GM12873 (cell line): ENCODE results near the gene TNS3.

Experiments used
- TF ChIP-seq, protein P1 (sequence below): IDR thresholded peaks from 2 replicates; pipeline ENCODE4 v1.5.1; 2012; ENCODE audit warnings: low read depth, mild to moderate bottlenecking, moderate library complexity, low read length, control low read depth; ENCODE audit not compliant: insufficient read depth; ENCODE audit errors: missing control alignments

TNS3 gene

DNA sequence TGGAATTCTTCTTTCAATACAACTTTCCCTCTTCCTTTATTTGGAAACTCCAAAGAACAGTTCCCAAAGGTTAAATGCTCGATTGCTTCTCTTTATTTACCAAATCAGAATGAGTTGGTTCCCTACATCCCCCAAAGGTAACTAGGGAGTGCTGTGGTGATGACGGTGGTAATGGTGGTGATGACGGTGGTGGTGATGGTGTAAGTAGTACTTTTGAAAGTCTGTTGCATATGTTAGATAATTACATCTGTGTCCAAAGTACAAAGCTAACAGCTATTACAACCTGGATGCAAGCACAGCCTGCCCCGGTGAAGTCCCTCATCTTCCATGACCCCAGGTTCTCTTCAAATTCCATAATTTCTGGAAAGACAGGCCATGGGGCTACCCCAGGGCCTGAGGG, 115.1 kb downstream of the TNS3 start:
- TF ChIP-seq, protein P1, sequence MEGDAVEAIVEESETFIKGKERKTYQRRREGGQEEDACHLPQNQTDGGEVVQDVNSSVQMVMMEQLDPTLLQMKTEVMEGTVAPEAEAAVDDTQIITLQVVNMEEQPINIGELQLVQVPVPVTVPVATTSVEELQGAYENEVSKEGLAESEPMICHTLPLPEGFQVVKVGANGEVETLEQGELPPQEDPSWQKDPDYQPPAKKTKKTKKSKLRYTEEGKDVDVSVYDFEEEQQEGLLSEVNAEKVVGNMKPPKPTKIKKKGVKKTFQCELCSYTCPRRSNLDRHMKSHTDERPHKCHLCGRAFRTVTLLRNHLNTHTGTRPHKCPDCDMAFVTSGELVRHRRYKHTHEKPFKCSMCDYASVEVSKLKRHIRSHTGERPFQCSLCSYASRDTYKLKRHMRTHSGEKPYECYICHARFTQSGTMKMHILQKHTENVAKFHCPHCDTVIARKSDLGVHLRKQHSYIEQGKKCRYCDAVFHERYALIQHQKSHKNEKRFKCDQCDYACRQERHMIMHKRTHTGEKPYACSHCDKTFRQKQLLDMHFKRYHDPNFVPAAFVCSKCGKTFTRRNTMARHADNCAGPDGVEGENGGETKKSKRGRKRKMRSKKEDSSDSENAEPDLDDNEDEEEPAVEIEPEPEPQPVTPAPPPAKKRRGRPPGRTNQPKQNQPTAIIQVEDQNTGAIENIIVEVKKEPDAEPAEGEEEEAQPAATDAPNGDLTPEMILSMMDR, result no peak

- TF ChIP-seq, protein P1, result no peak
These were observed 116.7 kb downstream of the TNS3 start for GRCh38 chr7:47465191-47465590.

- TF ChIP-seq, protein P1, result no peak
These were observed 117.6 kb downstream of the TNS3 start for GRCh38 chr7:47464266-47464665.

DNA sequence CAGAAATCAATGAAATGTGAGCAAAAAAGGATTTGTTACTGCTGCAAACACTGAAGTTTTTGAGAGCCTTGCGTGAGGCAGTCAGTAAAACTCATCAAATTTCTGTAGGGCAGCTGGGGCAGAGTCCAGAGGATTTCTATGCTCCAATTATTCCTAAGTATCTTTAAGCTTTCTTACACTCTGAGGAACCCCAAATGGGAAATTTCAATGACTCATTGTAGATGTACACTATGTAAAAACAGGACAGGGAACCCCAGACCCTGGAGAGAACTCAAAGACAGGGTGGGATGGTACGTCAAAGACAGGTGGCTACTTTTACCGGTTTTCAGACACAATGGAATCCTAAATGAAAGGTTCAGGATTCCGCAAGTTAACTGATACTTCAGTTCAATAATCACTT, 120.2 kb downstream of the TNS3 start:
- TF ChIP-seq, protein P1, result no peak

GRCh38 chr7:47461161-47461560, 120.8 kb downstream of the TNS3 start:
- TF ChIP-seq, protein P1, result no peak

GRCh38 chr7:47460251-47460989, 121.5 kb downstream of the TNS3 start:
- TF ChIP-seq, protein P1, result no peak

DNA sequence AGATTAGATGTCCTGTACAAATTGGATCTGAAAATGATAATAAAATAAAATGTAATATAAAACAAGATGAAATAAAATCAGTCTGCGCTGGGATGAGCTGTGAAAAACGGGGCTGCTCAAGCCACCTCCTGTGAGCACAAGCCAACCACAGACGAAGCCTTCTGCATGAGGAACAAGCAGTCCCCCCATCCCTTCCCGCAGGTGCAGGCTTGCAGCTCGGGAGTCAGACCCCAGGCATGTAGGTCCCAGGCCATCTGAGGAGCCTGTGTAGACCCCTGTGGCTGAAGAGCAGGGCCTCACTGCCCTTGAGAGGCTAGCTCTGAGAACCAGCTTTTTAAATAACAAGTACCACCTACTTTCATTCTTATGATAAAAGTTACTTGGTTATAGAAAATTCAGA, 123.4 kb downstream of the TNS3 start:
- TF ChIP-seq, protein P1, result no peak
